NCI-H2196 treated with DMSO at 0.1 percent for 48 hours (cell line): ENCODE results near the gene NUDT4.
A peak's percentile ranks its signal among the peaks of the same experiment; 100 is the strongest.
"Not testable (repeated sequence)": the region's sequence is repeated elsewhere in the genome, so short reads cannot be mapped to it uniquely, and the experiment has no call there.

Experiments
- DNase-seq: peaks from one replicate; lab custom pipeline; 2025; ENCODE audit not compliant: unreplicated experiment; lab: John Stamatoyannopoulos, UW

NUDT4 gene

GRCh38 chr12:93426412-93426805 lies 48.7 kb downstream of the NUDT4 start:
- no peak for DNase-seq

- no peak for DNase-seq
These were observed 50.2 kb downstream of the NUDT4 start for GRCh38 chr12:93427779-93428564.

GRCh38 chr12:93429448-93429847 lies 51.7 kb downstream of the NUDT4 start:
- no peak for DNase-seq

GRCh38 chr12:93429852-93430251 lies 52.1 kb downstream of the NUDT4 start:
- no peak for DNase-seq

- no peak for DNase-seq
These were observed 52.6 kb downstream of the NUDT4 start for GRCh38 chr12:93430280-93430679.

GRCh38 chr12:93432031-93432430 lies 54.3 kb downstream of the NUDT4 start:
- DNase-seq = not testable (repeated sequence)

GRCh38 chr12:93434256-93434865 lies 56.6 kb downstream of the NUDT4 start:
- no peak for DNase-seq

GRCh38 chr12:93438266-93439050 lies 60.7 kb downstream of the NUDT4 start:
- DNase-seq = no peak

- DNase-seq = no peak
These were observed 62.5 kb downstream of the NUDT4 start for GRCh38 chr12:93440043-93440835.

GRCh38 chr12:93441081-93441616 lies 63.4 kb downstream of the NUDT4 start:
- DNase-seq = no peak

GRCh38 chr12:93441617-93442410 lies 64.1 kb downstream of the NUDT4 start, which contains the start of gene UBE2N:
UBE2N (minus strand) TSS chr12:93441947; CDS start chr12:93441884, 63 bp downstream.
- peak; percentile 88 for DNase-seq

GRCh38 chr12:93442411-93443340 lies 65.0 kb downstream of the NUDT4 start:
- DNase-seq = no peak

- DNase-seq = no peak
These were observed 65.9 kb downstream of the NUDT4 start for GRCh38 chr12:93443576-93443975.

- no peak for DNase-seq
These were observed 70.0 kb downstream of the NUDT4 start for GRCh38 chr12:93447555-93448290.

- peak; percentile 10 for DNase-seq
These were observed 71.1 kb downstream of the NUDT4 start for GRCh38 chr12:93448796-93449195.

GRCh38 chr12:93449277-93449676 lies 71.6 kb downstream of the NUDT4 start:
- DNase-seq = no peak

GRCh38 chr12:93451423-93452158 lies 73.9 kb downstream of the NUDT4 start:
- no peak for DNase-seq
